Motor neuron (in vitro differentiated cells): ENCODE measurements around the gene HDGFL2. TPM values are rescaled to one million over a fixed set of nuclear protein-coding genes. Genes with fewer than 3 reads are reported as not detected.

Experiments
- ATAC-seq, 8 experiments: fragments of 200-7000 bp; cut with Tn5 transposase; replicated peaks in 6 of 8; 2 replicates each; pipeline ENCODE4 v1.8.0; 2021; ENCODE audit warnings: mild to moderate bottlenecking in 8 of 8, moderate library complexity in 8 of 8
- H3K27ac ChIP-seq, 2 donors: fragments of 250-450 bp; sonication (Bioruptor Pico); 2 replicates each; pipeline ENCODE4 v1.9.0; 2021; ENCODE audit warnings: antibody characterized with exemption in 2 of 2, mild to moderate bottlenecking in 2 of 2, moderate library complexity in 1 of 2
- H3K4me1 ChIP-seq, 2 donors: fragments of 250-450 bp; sonication (Bioruptor Pico); replicated peaks in 1 of 2; 2 replicates each; pipeline ENCODE4 v1.6.1; 2021; ENCODE audit warnings: antibody characterized with exemption in 2 of 2, mild to moderate bottlenecking in 2 of 2, moderate library complexity in 1 of 2
- H3K4me3 ChIP-seq, 5 donors: fragments of 250-450 bp; sonication (Bioruptor Pico); 2 replicates each; pipeline ENCODE4 v1.9.0; 2021; ENCODE audit warnings: antibody characterized with exemption in 5 of 5, mild to moderate bottlenecking in 5 of 5, moderate library complexity in 4 of 5
- WGBS, 10 experiments: fragments of 450-650 bp; shearing (Covaris generic); methylation state at CpG; one replicate each; pipeline ENCODE4 v1.0.0; 2022; 5-methylcytosine and 5-hydroxymethylcytosine counted together
- in situ Hi-C, 9 experiments: fragments of 400-800 bp; cut with MboI; loops; one replicate each; pipeline ENCODE4 v1.15.0; 2021; ENCODE audit warnings: low sequenced_read_pairs in 9 of 9, low pct_unique_long_range_greater_than_20kb in 2 of 9; ENCODE audit not compliant: unreplicated experiment in 9 of 9
- total RNA-seq, 8 experiments: library from RNA; unstranded; fragments of 300-600 nt; gene quantifications; 2 replicates each; pipeline versions ENCODE4 v1.2.3 to v1.2.4, GENCODE V29; 2022

The HDGFL2 gene
- total RNA-seq, 8 experiments from 2014 or later = 29.2 to 87.0 (median 59.0) TPM

- WGBS, 10 experiments = 57 to 100% (median 85%) methylated on average over 1 to 13 of the region's 17 CpGs; no CpG with 5 or more reads in 4 of the 10 experiments
- no peak for ATAC-seq
- in situ Hi-C loops = no loop called here
- no peaks in the 10 kb centered on the region for H3K4me1 ChIP-seq
- no peak overlapping the region for H3K4me3 ChIP-seq
- no peak overlapping the region for H3K27ac ChIP-seq
Measured at GRCh38 chr19:4507804-4508203, 35.7 kb downstream of the HDGFL2 start.

- Histone ChIP-seq H3K4me3 (no peak overlapping the region), H3K4me1 (no peaks in the 10 kb centered on the region), H3K27ac (no peak overlapping the region)
- WGBS, 10 experiments = 77 to 100% methylated on average over 1 to 7 of the region's 21 CpGs; no CpG with 5 or more reads in 8 of the 10 experiments
- in situ Hi-C loops = no loop called here
- ATAC-seq = no peak
Measured at GRCh38 chr19:4508698-4509097, 36.6 kb downstream of the HDGFL2 start.

GRCh38 chr19:4510435-4511255 is 38.5 kb downstream of the HDGFL2 start:
- 60 to 84% (median 68%) methylated on average over 2 to 11 of the region's 37 CpGs; no CpG with 5 or more reads in 7 of the 10 experiments for WGBS, 10 experiments
- peak in 4 of 8 experiments; percentile 2 to 16 (median 8) for ATAC-seq
- in situ Hi-C loops = no loop called here
- H3K4me3 ChIP-seq = no peak overlapping the region
- no peaks in the 10 kb centered on the region for H3K4me1 ChIP-seq
- H3K27ac ChIP-seq = no peak overlapping the region

GRCh38 chr19:4511300-4512054 is 39.4 kb downstream of the HDGFL2 start:
- in situ Hi-C loops = no loop called here
- 71 to 100% (median 93%) methylated on average over 2 to 6 of the region's 27 CpGs; no CpG with 5 or more reads in 3 of the 10 experiments for WGBS, 10 experiments
- Histone ChIP-seq H3K4me1 (no peaks in the 10 kb centered on the region), H3K27ac (no peak overlapping the region), H3K4me3 (no peak overlapping the region)
- ATAC-seq = peak in 3 of 8 experiments; percentile 19 to 23 (median 19)

- in situ Hi-C loops = no loop called here
- no peak for ATAC-seq
- 56 to 100% (median 90%) methylated on average over 1 to 5 of the region's 17 CpGs; no CpG with 5 or more reads in 6 of the 10 experiments for WGBS, 10 experiments
Measured at GRCh38 chr19:4512070-4512469, 40.0 kb downstream of the HDGFL2 start.

GRCh38 chr19:4513248-4513647 is 41.2 kb downstream of the HDGFL2 start:
- Histone ChIP-seq H3K4me1 (no peaks in the 10 kb centered on the region), H3K4me3 (no peak overlapping the region), H3K27ac (no peak overlapping the region)
- ATAC-seq = no peak
- in situ Hi-C loops = no loop called here
- 80% methylated on average over 1 of the region's 17 CpGs; no CpG with 5 or more reads in 9 of the 10 experiments for WGBS, 10 experiments

More at GRCh38 chr19:4512070-4512469, 40.0 kb downstream of the HDGFL2 start:
- H3K4me3 ChIP-seq = no peak overlapping the region
- H3K27ac ChIP-seq = no peak overlapping the region
- H3K4me1 ChIP-seq = no peaks in the 10 kb centered on the region

- 0 to 100% (median 80%) methylated on average over 1 to 4 of the region's 5 CpGs; no CpG with 5 or more reads in 3 of the 10 experiments for WGBS, 10 experiments
Measured at GRCh38 chr19:4515732-4516131, 43.6 kb downstream of the HDGFL2 start.

GRCh38 chr19:4516199-4516938 is 44.3 kb downstream of the HDGFL2 start:
- Histone ChIP-seq H3K4me1 (no peaks in the 10 kb centered on the region), H3K27ac (no peak overlapping the region), H3K4me3 (no peak overlapping the region)
- WGBS, 10 experiments = 47 to 100% (median 68%) methylated on average over 1 to 3 of the region's 14 CpGs; no CpG with 5 or more reads in 2 of the 10 experiments
- peak in 2 of 8 experiments; percentile 6 to 8 for ATAC-seq
- in situ Hi-C loops = no loop called here

More at GRCh38 chr19:4515732-4516131, 43.6 kb downstream of the HDGFL2 start:
- Histone ChIP-seq H3K27ac (no peak overlapping the region), H3K4me3 (no peak overlapping the region), H3K4me1 (no peaks in the 10 kb centered on the region)
- in situ Hi-C loops = no loop called here
- ATAC-seq = no peak

- no peak overlapping the region for H3K4me3 ChIP-seq
- no peak overlapping the region for H3K27ac ChIP-seq
- no peaks in the 10 kb centered on the region for H3K4me1 ChIP-seq
- in situ Hi-C loops = no loop called here
- WGBS, 10 experiments = 54% methylated on average over 5 of the region's 8 CpGs; no CpG with 5 or more reads in 9 of the 10 experiments
- ATAC-seq = peak in 6 of 8 experiments; percentile 20 to 32 (median 28)
Measured at GRCh38 chr19:4516939-4517300, 44.8 kb downstream of the HDGFL2 start.

GRCh38 chr19:4517451-4518057 is 45.5 kb downstream of the HDGFL2 start:
- WGBS, 10 experiments = 48 to 87% (median 70%) methylated on average over 2 to 7 of the region's 24 CpGs; no CpG with 5 or more reads in 7 of the 10 experiments
- no peaks in the 10 kb centered on the region for H3K4me1 ChIP-seq
- ATAC-seq = peak in 1 of 8 experiments; percentile 3
- in situ Hi-C loops = no loop called here
- no peak overlapping the region for H3K27ac ChIP-seq
- H3K4me3 ChIP-seq = no peak overlapping the region

GRCh38 chr19:4518345-4519171 is 46.5 kb downstream of the HDGFL2 start, which contains the start of gene PLIN4:
Gene PLIN4 (minus strand): TSS chr19:4518486. CDS start chr19:4518272, 214 bp downstream.
- ATAC-seq = peak; percentile 9 to 58 (median 41)
- H3K27ac ChIP-seq = no peak within 1 kb of the TSS
- no peaks in the 10 kb centered on the region for H3K4me1 ChIP-seq
- 50 to 100% (median 89%) methylated on average over 1 to 7 of the region's 34 CpGs; no CpG with 5 or more reads in 4 of the 10 experiments for WGBS, 10 experiments
- H3K4me3 ChIP-seq = no peak within 1 kb of the TSS
- in situ Hi-C loops = no loop called here

GRCh38 chr19:4519172-4519496 is 47.0 kb downstream of the HDGFL2 start:
- Histone ChIP-seq H3K4me1 (no peaks in the 10 kb centered on the region), H3K4me3 (no peak overlapping the region), H3K27ac (no peak overlapping the region)
- no peak for ATAC-seq
- in situ Hi-C loops = no loop called here
- 90 to 100% (median 95%) methylated on average over 1 to 4 of the region's 6 CpGs; no CpG with 5 or more reads in 7 of the 10 experiments for WGBS, 10 experiments
